NB4 (cell line): ENCODE results near the gene STX5.

ENCODE experiments used
- DNase-seq: peaks from one replicate; pipeline ENCODE4 v3.0.0; 2010; ENCODE audit warnings: low read depth
- H3K4me3 ChIP-seq: one replicate; pipeline ENCODE4 v1.5.1; 2011; ENCODE audit warnings: mild to moderate bottlenecking, low read depth, low read length, moderate library complexity
- CTCF ChIP-seq: IDR thresholded peaks from one replicate; pipeline ENCODE4 v1.5.1; 2012; ENCODE audit warnings: low read depth, low read length
- MAX ChIP-seq: IDR thresholded peaks from 2 replicates; pipeline ENCODE4 v1.6.1; 2011; ENCODE audit warnings: low read depth, low read length
- MYC ChIP-seq: IDR thresholded peaks from 2 replicates; pipeline ENCODE4 v1.6.1; 2011; ENCODE audit warnings: low read depth, low read length
- POLR2A ChIP-seq: IDR thresholded peaks from 2 replicates; pipeline ENCODE4 v1.6.1; 2011; ENCODE audit warnings: mild to moderate bottlenecking; ENCODE audit not compliant: insufficient read length; ENCODE audit errors: extremely low read depth

Gene STX5

GRCh38 chr11:62791501-62792201 lies 40.2 kb downstream of the STX5 start, which contains the start of gene TMEM223:
Gene TMEM223 (minus strand): TSS chr11:62792006. CDS start chr11:62791994, 12 bp downstream.
- peak within 1 kb of the TSS; percentile 82 for H3K4me3 ChIP-seq
- peak; percentile 91 for DNase-seq
- TF ChIP-seq POLR2A: peak; percentile 98
- TF ChIP-seq MYC: peak; percentile 67
- no peak for TF ChIP-seq CTCF
- TF ChIP-seq MAX: peak; percentile 52; the same call in 1 of the 2 replicates

GRCh38 chr11:62789576-62789975 lies 42.3 kb downstream of the STX5 start:
- no peak overlapping the region for H3K4me3 ChIP-seq
- no peak for DNase-seq
- no peak for TF ChIP-seq MYC
- no peak for TF ChIP-seq MAX
- TF ChIP-seq CTCF: no peak
- TF ChIP-seq POLR2A: no peak

GRCh38 chr11:62788991-62789390 lies 42.9 kb downstream of the STX5 start:
- no peak for DNase-seq
- peak overlapping the region; percentile 9 for H3K4me3 ChIP-seq
- no peak for TF ChIP-seq CTCF
- no peak for TF ChIP-seq MYC
- no peak for TF ChIP-seq POLR2A
- no peak for TF ChIP-seq MAX

GRCh38 chr11:62787005-62787759 lies 44.7 kb downstream of the STX5 start, which contains the start of gene TMEM179B:
Gene TMEM179B (plus strand): TSS chr11:62787402. CDS start chr11:62787432, 30 bp downstream.
- peak within 1 kb of the TSS; percentile 99 for H3K4me3 ChIP-seq
- peak; percentile 100 for DNase-seq
- TF ChIP-seq MYC: no peak; the same call in none of the 2 replicates
- peak; percentile 76 for TF ChIP-seq MAX
- TF ChIP-seq POLR2A: peak; percentile 99
- TF ChIP-seq CTCF: peak; percentile 69

- H3K4me3 ChIP-seq: peak overlapping the region; percentile 99
- DNase-seq: peak; percentile 92
Measured at GRCh38 chr11:62786318-62787004, 45.4 kb downstream of the STX5 start.

More at GRCh38 chr11:62786318-62787004, 45.4 kb downstream of the STX5 start:
- TF ChIP-seq MAX (peak; percentile 71), POLR2A (no peak), MYC (peak; percentile 85), CTCF (peak; percentile 99)
